ENCODE data around the gene TEAD3. TPM values are rescaled to one million over a fixed set of nuclear protein-coding genes. Genes with fewer than 3 reads are reported as not detected.
"Not testable (repeated sequence)": the region's sequence is repeated elsewhere in the genome, so short reads cannot be mapped to it uniquely, and the experiment has no call there.

TEAD3 gene
- 100 to 1,000 TPM in 1 of 12 donors, 10 to 100 TPM in 11; 46.2 to 212 (median 59.5) TPM for polyA plus RNA-seq (ENCODE audit: insufficient read length in 12 of 12)
- long read RNA-seq, donor 1, partial matches to known transcripts, result 5 of 12 reads
- long read RNA-seq, donor 1, other reads (novel, unspliced or antisense), result 7 of 12 reads
- long read RNA-seq, donor 2, partial matches to known transcripts, result 0 of 8 reads
- long read RNA-seq, donor 2, other reads (novel, unspliced or antisense), result 8 of 8 reads
- long read RNA-seq, donor 3, result 0 reads
- long read RNA-seq, donor 4, result 0 reads
- long read RNA-seq, donor 5, partial matches to known transcripts, result 6 of 6 reads
- long read RNA-seq, donor 5, other reads (novel, unspliced or antisense), result 0 of 6 reads
- long read RNA-seq, donor 6, result 0 reads
- long read RNA-seq, donor 7, result 0 reads
- long read RNA-seq, donor 8, partial matches to known transcripts, result 6 of 19 reads
- long read RNA-seq, donor 8, other reads (novel, unspliced or antisense), result 13 of 19 reads
- long read RNA-seq, donor 9, partial matches to known transcripts, result 5 of 5 reads
- long read RNA-seq, donor 9, other reads (novel, unspliced or antisense), result 0 of 5 reads
- long read RNA-seq, donor 10, partial matches to known transcripts, result 0 of 14 reads
- long read RNA-seq, donor 10, other reads (novel, unspliced or antisense), result 14 of 14 reads
- long read RNA-seq, donor 11, result 0 reads

DNA sequence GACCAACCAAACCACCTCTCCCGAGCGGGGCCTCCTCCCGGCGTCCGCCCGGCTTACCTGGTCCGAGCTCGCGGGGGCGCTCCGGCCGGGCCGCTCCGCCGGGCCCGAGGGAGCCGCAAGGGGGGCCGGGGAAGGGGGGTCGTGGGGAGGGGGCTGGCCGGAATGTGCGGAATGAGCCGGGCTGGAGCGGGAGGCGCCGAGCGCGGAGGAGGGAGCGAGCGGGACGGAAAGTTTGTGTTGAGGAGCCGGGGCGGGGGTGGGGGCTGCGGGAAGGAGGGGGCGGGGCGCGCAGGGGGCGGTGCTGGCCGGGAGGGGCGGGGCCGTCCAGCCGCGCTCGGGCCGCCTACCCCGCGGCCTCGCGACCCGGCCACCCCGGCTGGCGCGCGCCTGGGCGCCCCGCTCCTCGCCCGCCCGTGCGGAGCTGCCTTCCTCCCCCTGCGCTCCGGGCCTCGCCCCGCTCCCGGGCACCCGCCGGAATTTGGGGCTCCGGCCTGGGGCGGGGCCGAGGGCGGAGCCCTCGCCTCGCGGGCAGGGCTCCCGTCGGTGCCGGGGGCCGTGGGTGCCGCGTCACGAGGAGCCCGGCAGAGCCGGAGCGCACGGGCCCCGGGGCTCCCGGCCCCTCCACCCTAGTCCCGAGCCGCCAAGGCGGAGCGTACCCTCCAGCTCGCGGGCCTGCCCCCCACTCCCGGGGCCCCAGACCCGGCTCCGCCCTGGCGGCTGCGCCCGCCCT is at the start of gene TEAD3:
Gene TEAD3, minus strand, starts transcription at position 239 of the 730 bp plus-strand sequence.
- DNase-seq, result no peak

DNA sequence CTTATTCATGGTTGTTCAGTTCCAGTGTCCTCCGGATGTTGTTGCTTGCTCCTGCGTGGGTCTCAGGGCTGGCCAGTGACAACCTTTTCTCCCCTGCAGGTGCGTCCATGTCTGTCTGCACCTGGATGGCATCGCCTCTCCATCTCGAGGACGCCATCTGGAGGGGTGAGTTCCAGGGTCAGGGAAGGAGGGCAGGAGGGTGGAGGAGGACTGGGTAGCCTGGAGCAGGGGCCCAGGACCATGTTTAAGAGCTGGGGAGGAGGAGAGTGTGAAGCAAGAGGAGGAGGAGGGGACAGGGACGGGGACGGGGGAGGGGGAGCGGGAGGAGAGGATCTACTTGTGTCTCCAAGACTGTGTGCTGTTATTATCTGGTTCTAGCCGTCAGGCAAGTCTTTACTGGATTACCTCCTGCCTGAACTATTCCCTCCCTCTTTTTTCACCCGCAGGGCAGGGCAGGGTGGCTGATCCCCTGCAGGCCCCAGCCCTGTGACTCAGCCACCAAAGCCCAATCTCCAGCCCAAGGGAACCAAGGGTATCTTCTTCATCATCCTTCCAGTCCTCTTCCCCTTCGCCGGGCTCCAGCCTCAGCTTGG is 48.0 kb upstream of the TEAD3 start:
- DNase-seq, result no peak

- no peak for DNase-seq
Measured at GRCh38 chr6:35543459-35544193, 46.7 kb upstream of the TEAD3 start.

GRCh38 chr6:35541836-35542235 is 45.0 kb upstream of the TEAD3 start:
- peak; percentile 19 for DNase-seq

DNA sequence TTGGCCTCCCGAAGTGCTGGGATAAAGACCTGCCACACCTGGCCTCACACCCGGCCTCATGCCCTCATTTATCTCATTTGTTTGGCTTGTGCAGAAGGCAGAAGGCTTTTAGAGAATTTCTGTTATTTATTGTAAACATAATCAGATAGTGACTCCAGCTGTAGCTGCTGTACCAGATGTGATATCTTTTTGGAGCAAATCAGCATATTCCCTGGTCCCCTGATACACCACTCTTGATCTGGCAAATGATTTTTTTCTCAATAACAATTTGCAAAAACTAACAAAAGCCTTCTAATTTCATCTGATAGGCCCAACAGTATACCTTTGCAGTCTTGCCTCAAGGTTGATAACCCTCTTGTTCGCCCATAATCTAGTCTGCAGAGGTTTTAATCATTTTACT is 42.3 kb upstream of the TEAD3 start:
- DNase-seq, result no peak

DNA sequence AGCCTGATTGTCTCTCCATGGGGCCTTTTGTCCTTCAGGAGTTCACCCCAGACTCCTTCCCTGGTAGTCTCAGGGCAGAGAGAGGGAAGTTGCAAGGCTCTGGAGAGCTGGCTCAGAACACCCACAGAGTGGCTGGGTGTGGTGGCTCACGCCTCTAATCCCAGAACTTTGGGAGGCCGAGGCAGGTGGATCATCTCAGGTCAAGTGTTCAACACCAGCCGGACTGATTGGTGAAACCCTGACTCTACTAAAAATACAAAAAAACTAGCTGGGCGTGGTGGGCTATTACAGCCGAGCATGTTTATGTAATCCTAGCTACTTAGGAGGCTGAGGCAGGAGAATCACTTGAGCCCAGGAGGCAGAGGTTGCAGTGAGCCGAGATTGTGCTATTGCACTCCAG is 39.0 kb upstream of the TEAD3 start:
- DNase-seq, result not testable (repeated sequence)

- peak; percentile 48 for DNase-seq
Measured at GRCh38 chr6:35534407-35535170, 37.7 kb upstream of the TEAD3 start.

DNA sequence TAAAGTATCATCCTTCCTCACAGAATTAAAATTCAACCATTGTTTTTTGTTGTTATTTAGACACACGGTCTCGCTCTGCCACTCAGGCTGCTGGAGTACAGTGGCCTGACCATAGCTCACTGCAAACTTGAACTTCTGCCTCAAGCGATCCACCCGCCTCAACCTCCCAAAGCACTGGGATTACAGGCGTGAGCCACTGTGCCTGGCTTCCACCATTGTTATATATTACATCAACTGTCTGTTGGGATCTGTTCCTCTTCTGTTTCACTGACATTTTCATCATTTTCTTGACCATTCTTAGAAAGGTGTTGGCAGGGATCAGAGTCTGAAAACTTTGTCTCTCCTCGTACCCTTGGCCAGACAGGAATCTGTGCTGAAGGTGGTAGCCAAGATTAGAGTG is 37.1 kb upstream of the TEAD3 start:
- no peak for DNase-seq

DNA sequence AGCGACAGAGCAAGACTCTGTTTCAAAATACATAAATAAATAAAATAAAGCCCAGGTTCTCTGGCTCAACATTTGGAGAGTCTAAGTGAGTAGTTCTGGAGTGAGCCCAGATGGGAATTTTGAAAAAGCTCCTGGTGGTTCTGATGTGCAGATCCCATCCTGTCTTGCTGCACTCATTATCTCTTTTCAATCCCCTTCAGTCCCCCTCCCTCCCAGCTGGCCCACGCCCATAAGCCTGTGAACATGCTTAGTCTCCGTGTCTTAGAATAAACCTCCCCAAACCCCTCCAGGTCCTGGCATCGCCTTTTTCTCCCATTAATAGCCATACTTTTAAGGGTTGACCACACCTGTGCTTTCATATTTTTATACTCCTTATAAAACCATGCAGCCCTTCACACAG is 35.2 kb upstream of the TEAD3 start:
- no peak for DNase-seq

DNA sequence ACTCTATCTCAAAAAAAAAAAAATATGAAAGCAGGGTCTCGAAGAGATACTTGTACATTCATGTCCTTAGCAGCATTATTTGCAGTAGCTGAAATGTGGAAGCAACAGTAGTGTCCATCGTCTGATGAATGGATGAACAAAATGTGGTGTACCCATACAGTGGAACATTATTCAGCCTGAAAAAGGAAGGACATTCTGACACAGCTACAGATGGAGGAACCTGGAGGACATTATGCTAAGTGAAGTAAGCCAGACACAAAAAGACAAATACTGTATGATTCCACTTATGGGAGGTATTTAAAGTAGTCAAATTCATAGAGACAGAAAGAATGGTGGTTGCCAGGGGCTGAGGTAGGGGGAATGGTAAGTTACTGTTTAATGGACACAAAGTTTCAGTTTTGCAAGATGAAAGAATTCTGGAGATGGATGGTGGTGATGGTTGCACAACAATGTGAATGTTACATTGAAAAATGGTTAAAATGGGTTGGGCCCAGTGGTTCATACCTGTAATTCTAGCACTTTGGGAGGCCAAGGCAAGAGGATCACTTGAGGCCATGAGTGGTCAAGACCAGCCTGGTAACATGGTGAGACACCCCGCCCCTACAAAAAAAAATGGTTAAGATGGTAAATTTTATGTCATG is 27.6 kb upstream of the TEAD3 start:
- no peak for DNase-seq

DNA sequence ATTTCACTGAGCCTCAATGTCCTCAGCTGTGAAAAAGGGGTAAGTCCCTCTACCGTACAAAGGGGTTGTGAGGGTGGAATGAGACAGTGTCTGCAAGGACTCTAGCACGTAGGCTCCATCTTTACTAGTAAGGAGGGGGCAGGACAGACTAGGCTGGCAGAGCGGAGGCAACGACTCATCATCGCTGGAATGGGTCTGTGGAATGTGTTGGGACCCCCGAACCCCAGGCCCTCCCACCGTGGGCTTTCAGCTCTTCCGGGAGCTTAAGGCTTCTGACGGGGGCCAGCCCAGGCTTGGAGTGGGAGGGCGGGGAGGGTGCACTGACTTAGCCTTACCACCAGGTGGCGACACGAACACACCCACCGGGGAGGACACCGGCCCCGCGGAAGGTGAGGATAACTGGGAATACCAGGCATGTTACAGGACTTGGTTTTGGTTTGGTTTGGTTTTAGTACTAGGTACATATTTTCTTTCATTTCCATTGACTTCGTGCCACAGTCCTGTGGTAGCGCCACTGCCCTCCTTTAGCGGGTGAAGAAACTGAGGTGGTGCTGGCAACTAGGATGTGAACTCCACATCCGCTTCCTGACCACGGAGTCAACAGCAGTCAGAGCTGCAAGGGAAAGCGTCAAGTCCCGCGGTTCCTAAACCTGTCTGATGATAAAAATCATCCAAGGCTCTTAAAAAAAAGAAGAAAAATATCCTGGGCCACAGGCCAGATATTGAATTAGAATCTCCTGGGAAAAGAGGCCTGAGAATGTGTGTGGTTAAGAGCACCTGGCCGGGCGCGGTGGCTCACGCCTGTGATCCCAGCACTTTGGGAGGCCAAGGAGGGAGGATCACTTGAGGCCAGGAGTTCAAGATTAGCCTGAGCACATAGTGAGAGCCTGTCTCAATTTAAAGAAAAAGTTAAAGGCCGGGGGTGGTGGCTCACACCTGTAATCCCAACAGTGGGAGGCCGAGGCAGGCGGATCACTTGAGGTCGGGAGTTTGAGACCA is 26.1 kb upstream of the TEAD3 start:
- peak; percentile 71 for DNase-seq

DNA sequence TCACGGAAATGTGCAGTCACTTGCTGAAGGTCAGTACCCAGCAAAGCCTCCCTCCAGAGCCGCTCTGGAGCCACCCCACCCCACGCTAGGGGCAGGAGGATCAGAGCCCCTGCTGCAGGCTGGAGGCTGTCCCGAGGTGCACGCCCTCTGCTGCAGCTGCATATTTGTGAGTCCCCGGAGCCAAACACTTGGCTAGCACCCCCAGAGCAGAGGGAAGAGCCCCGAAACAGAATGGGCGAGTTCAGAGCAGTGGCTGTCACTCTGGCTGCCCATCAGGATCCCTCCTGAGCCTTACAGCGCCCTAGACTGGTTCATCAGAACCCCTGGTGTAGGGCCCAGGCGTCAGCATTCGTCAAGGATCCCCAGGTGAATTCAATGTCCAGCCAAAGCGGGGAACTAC is 25.3 kb upstream of the TEAD3 start:
- no peak for DNase-seq

GRCh38 chr6:35521235-35521634 is 24.4 kb upstream of the TEAD3 start:
- no peak for DNase-seq

GRCh38 chr6:35519313-35520015 is 22.6 kb upstream of the TEAD3 start:
- DNase-seq, result no peak

- DNase-seq, result no peak
Measured at GRCh38 chr6:35518566-35519312, 21.9 kb upstream of the TEAD3 start.

- DNase-seq, result not testable (repeated sequence)
Measured at GRCh38 chr6:35517978-35518377, 21.1 kb upstream of the TEAD3 start.

DNA sequence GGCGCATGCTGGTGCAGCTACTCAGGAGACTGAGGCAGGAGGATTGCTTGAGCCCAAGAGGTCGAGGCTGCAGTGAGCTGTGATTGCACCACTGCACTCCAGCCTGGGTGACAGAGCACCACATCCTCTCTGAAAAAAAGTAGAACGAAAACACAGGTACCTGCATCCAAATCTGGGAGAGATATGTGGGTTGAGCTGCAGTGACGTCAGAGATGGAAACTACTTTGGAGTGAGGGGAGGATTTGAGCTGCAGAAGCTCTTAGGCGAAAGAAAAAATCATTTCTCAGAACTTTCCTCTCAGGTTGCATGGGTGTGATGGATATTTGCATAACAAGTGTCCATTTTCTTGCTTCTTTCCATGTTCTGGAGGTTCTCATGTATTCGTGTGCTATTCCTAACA is 19.8 kb upstream of the TEAD3 start:
- DNase-seq, result no peak
